ENCODE results near the gene CALN1.
"Not testable (repeated sequence)": the region's sequence is repeated elsewhere in the genome, so short reads cannot be mapped to it uniquely, and the experiment has no call there.

The CALN1 gene

GRCh38 chr7:72098807-72099580 lies 313.1 kb downstream of the CALN1 start:
- DNase-seq (ENCODE audit: low read depth, low spot score) = no peak

DNA sequence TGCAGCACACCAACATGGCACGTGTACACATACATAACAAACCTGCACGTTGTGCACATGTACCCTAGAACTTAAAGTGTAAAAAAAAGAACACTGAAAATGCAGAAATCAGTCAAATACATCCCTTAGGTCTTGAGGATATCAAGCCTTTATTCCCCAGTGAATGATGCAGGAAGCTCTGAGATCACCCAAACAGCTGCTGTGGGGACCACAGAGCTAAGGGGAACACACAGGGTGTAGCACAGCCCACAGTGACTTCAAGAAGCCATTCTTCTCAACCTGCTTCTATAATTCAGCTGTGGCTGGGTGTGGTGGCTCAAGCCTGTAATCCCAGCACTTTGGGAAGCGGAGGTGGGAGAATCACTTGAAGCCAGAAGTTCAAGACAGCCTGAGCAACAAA lies 314.9 kb downstream of the CALN1 start:
- DNase-seq (ENCODE audit: low read depth, low spot score) = no peak

- no peak for DNase-seq (ENCODE audit: low read depth, low spot score)
Observed at GRCh38 chr7:72092769-72093168, 319.4 kb downstream of the CALN1 start.

GRCh38 chr7:72087926-72088325 lies 324.2 kb downstream of the CALN1 start:
- no peak for DNase-seq (ENCODE audit: low read depth, low spot score)

GRCh38 chr7:72080865-72081510 lies 331.1 kb downstream of the CALN1 start:
- no peak for DNase-seq (ENCODE audit: low read depth, low spot score)

DNA sequence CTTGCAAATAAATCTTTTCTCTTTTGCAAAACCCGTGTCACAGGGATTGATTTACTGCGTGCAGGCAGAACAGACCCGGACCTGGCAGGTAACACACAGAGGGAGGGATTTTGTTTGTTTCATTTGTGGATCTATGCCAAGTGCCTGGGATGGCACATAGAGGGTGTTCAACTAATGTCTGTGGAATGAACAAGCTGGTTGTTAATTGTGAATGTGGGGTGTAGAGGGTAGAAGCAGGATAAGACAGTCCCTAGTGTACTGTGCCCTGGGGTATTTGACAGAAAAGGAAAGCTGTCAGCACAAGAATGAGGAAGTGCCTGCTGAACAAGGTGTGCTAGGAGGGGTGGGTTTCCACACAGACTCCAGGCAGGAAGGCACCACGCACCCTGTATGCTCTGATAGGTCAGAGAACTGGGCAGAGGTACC lies 331.8 kb downstream of the CALN1 start:
- DNase-seq (ENCODE audit: low read depth, low spot score) = no peak

DNA sequence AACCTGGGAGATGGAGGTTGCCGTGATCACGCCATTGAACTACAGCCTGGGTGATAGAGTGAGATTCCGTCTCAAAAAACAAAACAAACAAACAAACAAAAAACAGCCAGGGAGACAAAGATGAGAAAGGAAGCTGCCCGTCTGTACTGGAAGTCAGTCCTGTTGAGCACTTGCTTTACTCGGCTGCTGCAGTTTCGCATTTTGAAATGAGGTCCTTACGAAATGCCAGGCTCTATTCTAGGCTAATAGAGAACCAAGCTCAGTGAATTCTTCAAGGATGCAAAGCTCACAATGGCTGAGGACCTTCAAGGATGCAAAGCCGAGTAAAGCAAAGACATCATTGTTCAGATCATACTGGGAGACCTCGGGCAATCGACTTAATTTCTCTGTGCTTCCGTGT lies 333.3 kb downstream of the CALN1 start:
- DNase-seq (ENCODE audit: low read depth, low spot score) = no peak

DNA sequence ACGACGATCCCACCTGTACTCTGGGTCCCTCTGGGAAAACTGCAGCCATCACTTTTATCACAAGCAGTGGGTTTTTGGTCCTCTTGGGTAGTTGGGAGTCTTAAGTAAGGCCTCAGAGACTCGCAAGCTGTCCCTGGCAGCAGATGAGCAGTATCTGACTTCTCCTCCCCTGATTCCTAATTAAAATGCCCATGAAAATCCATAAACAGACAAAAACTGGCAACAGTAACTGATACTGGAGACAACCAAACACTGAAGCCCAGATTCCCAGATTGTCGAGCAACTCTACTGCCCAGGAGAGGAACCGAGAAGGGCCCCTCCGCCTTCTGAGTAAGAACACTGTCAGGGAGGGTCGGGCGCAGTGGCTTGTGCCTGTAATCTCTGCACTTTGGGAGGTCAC lies 333.8 kb downstream of the CALN1 start:
- no peak for DNase-seq (ENCODE audit: low read depth, low spot score)

DNA sequence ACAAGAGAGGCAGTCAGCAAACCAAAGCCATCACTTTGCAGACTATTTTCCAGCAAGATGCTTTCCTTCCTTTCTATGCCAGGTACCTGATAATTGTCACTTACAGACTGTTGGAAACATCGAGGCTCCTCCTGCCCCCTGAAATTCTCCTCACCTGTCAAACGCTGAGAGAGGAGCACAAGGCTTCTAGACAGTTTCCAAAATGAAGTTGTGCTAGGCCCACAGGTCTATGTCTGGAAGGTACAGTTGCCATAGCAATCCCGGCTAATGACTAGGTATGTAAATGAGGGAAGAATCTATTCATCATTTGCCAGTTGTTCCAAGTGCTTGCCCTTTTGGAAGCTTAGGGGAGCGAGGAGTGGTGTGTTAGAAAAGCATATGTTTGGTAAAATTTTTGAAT lies 334.4 kb downstream of the CALN1 start:
- no peak for DNase-seq (ENCODE audit: low read depth, low spot score)

GRCh38 chr7:72072901-72073300 lies 339.2 kb downstream of the CALN1 start:
- no peak for DNase-seq (ENCODE audit: low read depth, low spot score)

- DNase-seq (ENCODE audit: low read depth, low spot score) = no peak
Observed at GRCh38 chr7:72069263-72069662, 342.9 kb downstream of the CALN1 start.

GRCh38 chr7:72065764-72066163 lies 346.4 kb downstream of the CALN1 start:
- DNase-seq (ENCODE audit: low read depth, low spot score) = not testable (repeated sequence)

DNA sequence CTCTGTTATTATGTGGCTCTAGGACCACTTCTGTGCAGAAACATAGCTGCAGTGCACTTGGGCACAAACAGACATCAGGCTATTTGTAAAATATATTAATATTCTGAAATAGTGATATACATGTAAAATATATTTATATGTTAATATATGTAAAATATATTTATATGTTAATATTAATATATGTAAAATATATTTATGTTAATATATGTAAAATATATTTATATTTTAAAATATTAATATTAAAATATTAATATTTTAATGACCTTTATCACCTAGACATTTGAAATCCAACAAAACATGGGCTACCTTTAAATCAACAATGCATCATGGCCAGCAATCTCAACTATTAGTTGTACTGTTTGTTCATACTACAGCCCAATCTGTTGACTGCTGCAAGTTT lies 347.2 kb downstream of the CALN1 start:
- no peak for DNase-seq (ENCODE audit: low read depth, low spot score)

GRCh38 chr7:72063330-72063729 lies 348.8 kb downstream of the CALN1 start:
- DNase-seq (ENCODE audit: low read depth, low spot score) = no peak

- no peak for DNase-seq (ENCODE audit: low read depth, low spot score)
Observed at GRCh38 chr7:72062666-72063065, 349.5 kb downstream of the CALN1 start.

DNA sequence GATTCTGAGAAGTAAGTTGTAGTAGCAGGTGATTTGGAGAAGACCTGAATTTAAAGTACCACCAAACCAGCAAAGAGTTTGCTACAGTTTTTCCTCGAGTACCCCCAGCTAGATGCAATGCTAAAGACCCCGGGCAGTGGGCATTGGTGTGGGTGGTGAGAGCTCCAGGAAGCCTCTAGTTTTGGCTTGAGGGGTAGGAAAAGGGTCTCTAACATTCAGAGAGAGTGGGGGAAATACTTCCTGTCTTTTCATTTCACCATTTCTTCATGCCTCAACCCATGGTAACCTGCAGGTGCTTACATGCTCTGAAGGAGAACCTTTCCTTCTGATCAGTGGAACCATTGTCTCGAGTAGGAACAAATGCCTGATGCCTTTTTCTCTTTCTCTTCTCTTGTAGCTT lies 352.2 kb downstream of the CALN1 start:
- DNase-seq (ENCODE audit: low read depth, low spot score) = no peak

GRCh38 chr7:72058579-72058978 lies 353.6 kb downstream of the CALN1 start:
- DNase-seq (ENCODE audit: low read depth, low spot score) = no peak

DNA sequence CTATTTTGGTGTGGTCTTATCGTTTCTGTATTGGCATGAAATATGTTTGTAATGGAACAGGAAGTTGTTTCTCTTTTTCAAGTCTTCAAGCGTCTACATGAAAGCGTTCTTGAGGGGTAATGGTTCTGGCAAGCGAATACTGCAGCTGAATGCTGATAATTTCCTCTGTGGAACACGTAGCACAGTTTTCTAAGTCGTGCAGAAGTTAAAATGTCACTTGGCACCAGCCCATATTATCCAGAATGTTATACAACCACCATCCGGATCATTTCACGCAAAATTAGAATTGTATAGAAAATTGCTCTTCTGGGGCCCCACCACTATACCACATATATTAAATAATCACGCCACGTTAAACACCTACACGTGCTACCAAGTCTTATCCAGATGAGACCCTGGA lies 354.3 kb downstream of the CALN1 start:
- no peak for DNase-seq (ENCODE audit: low read depth, low spot score)

DNA sequence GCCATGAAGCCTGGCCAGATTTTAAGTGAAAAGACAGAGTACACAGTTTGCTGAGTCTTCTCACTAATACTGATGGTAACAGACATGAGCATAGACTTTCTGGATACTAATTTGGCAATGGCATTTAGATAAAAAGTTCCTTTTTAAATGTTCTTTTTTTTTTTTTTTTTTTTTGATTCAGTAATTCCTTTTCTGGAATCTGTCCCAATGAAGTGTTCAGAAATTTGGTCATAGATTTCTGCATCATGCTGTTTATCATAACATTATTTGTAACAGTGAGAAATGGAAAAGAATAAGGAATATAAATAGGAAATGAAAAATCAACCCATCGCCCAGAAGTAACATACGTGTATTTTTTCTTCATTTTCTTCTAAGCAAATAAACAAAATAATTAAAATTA lies 354.9 kb downstream of the CALN1 start:
- DNase-seq (ENCODE audit: low read depth, low spot score) = no peak

DNA sequence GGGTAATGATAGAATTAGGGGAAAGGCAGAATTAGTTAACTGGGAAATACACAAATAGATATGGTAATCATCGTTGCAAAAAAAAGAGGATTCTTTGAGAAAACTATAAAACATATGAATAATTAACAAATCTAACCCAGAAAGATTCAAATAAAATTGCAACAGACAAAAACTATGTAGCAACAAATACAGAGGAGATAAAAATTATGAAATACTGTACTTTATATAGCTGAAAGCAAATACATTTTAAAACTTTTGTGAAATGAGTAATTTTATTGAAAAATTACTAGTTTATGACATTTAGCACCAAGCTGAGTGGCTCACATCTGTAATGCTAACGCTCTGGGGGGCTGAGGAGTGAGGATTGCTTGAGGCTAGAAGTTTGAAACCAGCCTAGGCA lies 356.7 kb downstream of the CALN1 start:
- no peak for DNase-seq (ENCODE audit: low read depth, low spot score)

- no peak for DNase-seq (ENCODE audit: low read depth, low spot score)
Observed at GRCh38 chr7:72053292-72053691, 358.8 kb downstream of the CALN1 start.

DNA sequence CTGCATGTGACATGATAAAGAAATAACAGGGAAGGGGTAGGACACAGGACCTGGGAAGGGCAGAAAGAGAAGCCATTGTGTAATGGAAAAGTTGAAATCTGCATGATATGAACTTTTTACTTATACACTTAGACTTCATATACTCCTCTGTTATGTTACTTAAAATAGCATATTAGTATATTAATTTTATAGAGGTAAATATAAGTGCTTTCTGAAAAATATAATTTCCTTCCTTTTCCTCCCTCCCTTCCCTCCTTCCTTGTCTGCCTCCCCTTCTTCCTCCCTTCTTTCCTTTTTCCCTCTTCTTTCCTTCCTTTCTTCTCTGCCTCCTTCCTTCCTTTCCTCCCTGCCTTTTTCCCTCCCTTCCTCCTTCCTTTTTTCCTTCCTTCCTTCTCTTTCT lies 363.7 kb downstream of the CALN1 start:
- no peak for DNase-seq (ENCODE audit: low read depth, low spot score)

- no peak for DNase-seq (ENCODE audit: low read depth, low spot score)
Observed at GRCh38 chr7:72042855-72043254, 369.3 kb downstream of the CALN1 start.

All from activated CD4-positive, CD25-positive, alpha-beta regulatory T cell treated with anti-CD3 and anti-CD28 coated beads, Interleukin-2, amount 50 U/mL, for 16 hours (primary cell).